ENCODE data around the gene TMF1. TPM values are rescaled to one million over a fixed set of nuclear protein-coding genes. Genes with fewer than 3 reads are reported as not detected.

The TMF1 gene
- polyA plus RNA-seq, 1 donor, result 43.3 TPM

- WGBS (ENCODE audit: insufficient coverage, low lambda C conversion rate), result no CpG with 5 or more reads among the region's 96 CpGs
- Histone ChIP-seq H3K4me1 (ENCODE audit: control insufficient read depth, insufficient read depth, low read length) (no peaks in the 10 kb centered on the region), H3K36me3 (ENCODE audit: control insufficient read depth, insufficient read depth, low read length) (peaks cover 6% of the 10 kb centered on the region), H3K27me3 (ENCODE audit: control insufficient read depth, insufficient read depth, low read length) (no peaks in the 10 kb centered on the region), H3K27ac (ENCODE audit: low read length) (peak within 1 kb of the TSS; percentile 86), H3K4me3 (ENCODE audit: low read length) (peak within 1 kb of the TSS; percentile 78), H3K9me3 (ENCODE audit: control insufficient read depth, low read depth, low read length) (no peaks in the 10 kb centered on the region)
- DNase-seq, result peak; percentile 72 to 92
Observed at GRCh38 chr3:69013253-69014021, 38.7 kb downstream of the TMF1 start, which contains the start of gene EOGT. TSS of gene EOGT (minus strand) at chr3:69013684. CDS start at chr3:69009846, 3,838 bp downstream.

- H3K27me3 ChIP-seq (ENCODE audit: control insufficient read depth, insufficient read depth, low read length), result no peaks in the 10 kb centered on the region
- no peaks in the 10 kb centered on the region for H3K4me1 ChIP-seq (ENCODE audit: control insufficient read depth, insufficient read depth, low read length)
- H3K36me3 ChIP-seq (ENCODE audit: control insufficient read depth, insufficient read depth, low read length), result peaks cover 4% of the 10 kb centered on the region
- no CpG with 5 or more reads among the region's 36 CpGs for WGBS (ENCODE audit: insufficient coverage, low lambda C conversion rate)
- H3K9me3 ChIP-seq (ENCODE audit: control insufficient read depth, low read depth, low read length), result no peaks in the 10 kb centered on the region
- H3K4me3 ChIP-seq (ENCODE audit: low read length), result peak overlapping the region; percentile 56
- no peak overlapping the region for H3K27ac ChIP-seq (ENCODE audit: low read length)
- peak in 1 of 2 donors; percentile 24 for DNase-seq
Observed at GRCh38 chr3:69012800-69013252, 39.3 kb downstream of the TMF1 start.

- Histone ChIP-seq H3K4me1 (ENCODE audit: control insufficient read depth, insufficient read depth, low read length) (no peaks in the 10 kb centered on the region), H3K9me3 (ENCODE audit: control insufficient read depth, low read depth, low read length) (no peaks in the 10 kb centered on the region), H3K36me3 (ENCODE audit: control insufficient read depth, insufficient read depth, low read length) (peaks cover 4% of the 10 kb centered on the region), H3K4me3 (ENCODE audit: low read length) (peak overlapping the region; percentile 56), H3K27ac (ENCODE audit: low read length) (no peak overlapping the region), H3K27me3 (ENCODE audit: control insufficient read depth, insufficient read depth, low read length) (no peaks in the 10 kb centered on the region)
- 100% methylated on average over 2 of the region's 22 CpGs for WGBS (ENCODE audit: insufficient coverage, low lambda C conversion rate)
- DNase-seq, result peak; percentile 6 to 7
Observed at GRCh38 chr3:69012100-69012799, 39.9 kb downstream of the TMF1 start.

DNA sequence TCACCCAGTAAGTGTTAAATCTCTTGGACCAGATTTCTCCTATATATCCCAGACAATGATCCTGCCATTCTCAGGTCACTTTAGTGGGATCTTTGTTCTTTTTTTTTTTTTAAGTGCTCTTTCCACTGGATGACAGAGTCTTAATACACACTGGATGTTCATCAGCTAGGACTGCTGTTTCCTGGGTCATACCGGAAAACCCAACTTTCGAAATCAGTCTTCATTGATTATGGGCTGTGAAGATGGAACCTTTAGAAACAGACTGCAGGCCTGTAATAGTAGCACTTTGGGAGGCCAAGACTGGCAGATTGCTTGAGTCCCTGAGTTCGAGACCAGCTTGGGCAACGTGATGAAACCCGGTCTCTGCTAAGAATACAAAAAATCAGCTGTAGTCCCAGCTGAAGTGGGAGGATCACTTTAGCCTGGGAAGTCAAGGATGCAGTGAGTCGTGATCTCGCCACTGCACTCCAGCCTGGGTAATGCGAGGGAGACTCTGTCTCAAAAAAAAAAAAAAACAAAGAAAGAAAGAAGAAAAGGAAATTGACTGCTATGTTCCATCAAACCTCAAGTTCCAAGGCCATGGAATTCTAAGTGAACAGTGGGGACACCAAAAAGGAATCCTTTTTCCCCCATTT lies 40.9 kb downstream of the TMF1 start:
- H3K9me3 ChIP-seq (ENCODE audit: control insufficient read depth, low read depth, low read length), result no peaks in the 10 kb centered on the region
- H3K27me3 ChIP-seq (ENCODE audit: control insufficient read depth, insufficient read depth, low read length), result no peaks in the 10 kb centered on the region
- H3K36me3 ChIP-seq (ENCODE audit: control insufficient read depth, insufficient read depth, low read length), result peaks cover 7% of the 10 kb centered on the region
- no peak overlapping the region for H3K4me3 ChIP-seq (ENCODE audit: low read length)
- DNase-seq, result no peak
- 100% methylated on average over 3 of the region's 8 CpGs for WGBS (ENCODE audit: insufficient coverage, low lambda C conversion rate)
- H3K27ac ChIP-seq (ENCODE audit: low read length), result no peak overlapping the region
- H3K4me1 ChIP-seq (ENCODE audit: control insufficient read depth, insufficient read depth, low read length), result no peaks in the 10 kb centered on the region

DNA sequence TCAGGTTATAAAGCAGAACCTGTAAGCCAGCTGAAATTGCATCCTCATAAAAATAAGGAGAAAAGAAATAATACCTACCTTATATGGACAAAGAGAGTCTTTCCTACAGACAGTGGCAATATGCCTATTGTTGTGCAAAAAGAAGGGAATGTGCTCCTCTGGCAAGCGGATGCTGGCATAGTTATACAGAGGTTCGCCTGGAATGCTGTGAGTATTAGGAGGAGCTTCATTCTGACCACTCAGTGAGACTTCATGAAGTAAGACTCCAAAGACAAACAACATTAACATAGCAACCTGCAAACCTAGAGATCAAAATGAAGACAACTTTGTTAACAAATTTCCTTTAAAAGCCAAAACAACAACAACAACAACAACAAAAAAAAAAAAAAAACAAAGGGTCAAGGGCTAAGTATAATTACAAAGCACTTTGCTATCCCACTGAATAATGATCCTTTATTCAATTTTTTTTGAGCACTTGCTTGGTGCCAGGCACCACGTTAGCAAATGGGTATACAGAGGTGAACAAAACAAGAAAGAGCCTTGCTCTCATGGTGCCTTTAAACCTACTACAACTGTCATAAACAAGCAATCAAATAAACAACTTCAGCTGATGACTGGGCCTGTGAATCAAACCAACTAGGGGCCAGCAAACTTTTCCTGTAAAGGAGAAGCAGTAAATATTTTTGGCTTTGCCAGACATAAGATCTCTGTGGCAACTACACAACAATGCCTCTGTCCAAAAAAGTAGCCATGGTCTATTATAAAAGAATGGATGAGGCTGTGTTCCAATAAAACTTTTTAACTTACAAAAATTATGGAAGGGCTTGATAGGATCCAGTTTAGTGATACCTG lies 42.3 kb downstream of the TMF1 start:
- no peak for DNase-seq
- WGBS (ENCODE audit: insufficient coverage, low lambda C conversion rate), result no CpG with 5 or more reads among the region's 3 CpGs
- no peaks in the 10 kb centered on the region for H3K9me3 ChIP-seq (ENCODE audit: control insufficient read depth, low read depth, low read length)
- no peaks in the 10 kb centered on the region for H3K4me1 ChIP-seq (ENCODE audit: control insufficient read depth, insufficient read depth, low read length)
- peaks cover 7% of the 10 kb centered on the region for H3K36me3 ChIP-seq (ENCODE audit: control insufficient read depth, insufficient read depth, low read length)
- no peak overlapping the region for H3K27ac ChIP-seq (ENCODE audit: low read length)
- no peak overlapping the region for H3K4me3 ChIP-seq (ENCODE audit: low read length)
- H3K27me3 ChIP-seq (ENCODE audit: control insufficient read depth, insufficient read depth, low read length), result no peaks in the 10 kb centered on the region

- no peak overlapping the region for H3K4me3 ChIP-seq (ENCODE audit: low read length)
- H3K36me3 ChIP-seq (ENCODE audit: control insufficient read depth, insufficient read depth, low read length), result peaks cover 10% of the 10 kb centered on the region
- H3K27ac ChIP-seq (ENCODE audit: low read length), result no peak overlapping the region
- no peaks in the 10 kb centered on the region for H3K27me3 ChIP-seq (ENCODE audit: control insufficient read depth, insufficient read depth, low read length)
- DNase-seq, result no peak
- H3K4me1 ChIP-seq (ENCODE audit: control insufficient read depth, insufficient read depth, low read length), result no peaks in the 10 kb centered on the region
- no peaks in the 10 kb centered on the region for H3K9me3 ChIP-seq (ENCODE audit: control insufficient read depth, low read depth, low read length)
- 50% methylated on average over 2 of the region's 2 CpGs for WGBS (ENCODE audit: insufficient coverage, low lambda C conversion rate)
Observed at GRCh38 chr3:69008980-69009379, 43.2 kb downstream of the TMF1 start.

- H3K27me3 ChIP-seq (ENCODE audit: control insufficient read depth, insufficient read depth, low read length), result no peaks in the 10 kb centered on the region
- DNase-seq, result no peak
- H3K4me1 ChIP-seq (ENCODE audit: control insufficient read depth, insufficient read depth, low read length), result no peaks in the 10 kb centered on the region
- no peak overlapping the region for H3K4me3 ChIP-seq (ENCODE audit: low read length)
- peaks cover 10% of the 10 kb centered on the region for H3K36me3 ChIP-seq (ENCODE audit: control insufficient read depth, insufficient read depth, low read length)
- WGBS (ENCODE audit: insufficient coverage, low lambda C conversion rate), result 100% methylated on average over 1 of the region's 5 CpGs
- no peaks in the 10 kb centered on the region for H3K9me3 ChIP-seq (ENCODE audit: control insufficient read depth, low read depth, low read length)
- no peak overlapping the region for H3K27ac ChIP-seq (ENCODE audit: low read length)
Observed at GRCh38 chr3:69005791-69006482, 46.2 kb downstream of the TMF1 start.

GRCh38 chr3:69005071-69005790 lies 46.9 kb downstream of the TMF1 start:
- DNase-seq, result no peak
- Histone ChIP-seq H3K36me3 (ENCODE audit: control insufficient read depth, insufficient read depth, low read length) (peaks cover 10% of the 10 kb centered on the region), H3K27ac (ENCODE audit: low read length) (no peak overlapping the region), H3K4me1 (ENCODE audit: control insufficient read depth, insufficient read depth, low read length) (no peaks in the 10 kb centered on the region), H3K4me3 (ENCODE audit: low read length) (no peak overlapping the region), H3K27me3 (ENCODE audit: control insufficient read depth, insufficient read depth, low read length) (no peaks in the 10 kb centered on the region), H3K9me3 (ENCODE audit: control insufficient read depth, low read depth, low read length) (no peaks in the 10 kb centered on the region)
- 67% methylated on average over 1 of the region's 6 CpGs for WGBS (ENCODE audit: insufficient coverage, low lambda C conversion rate)

DNA sequence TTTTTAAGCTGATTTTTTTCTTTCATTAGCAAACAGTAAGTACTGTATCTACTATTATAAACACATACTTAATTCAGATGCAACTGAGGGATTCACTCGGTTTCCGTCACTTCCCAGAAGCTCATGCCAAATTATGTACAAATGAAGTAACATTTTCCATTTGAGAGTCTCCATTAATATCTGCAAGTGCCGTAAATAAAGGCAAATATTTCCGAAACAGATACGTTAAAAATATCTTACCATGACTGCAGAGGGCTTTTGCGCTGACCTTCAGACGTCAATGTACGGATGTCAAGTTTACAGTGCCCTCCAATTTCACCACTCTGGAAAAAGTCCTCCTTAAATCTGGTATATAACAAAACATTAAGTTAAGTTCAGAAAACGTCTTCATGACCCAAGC lies 48.0 kb downstream of the TMF1 start:
- Histone ChIP-seq H3K27me3 (ENCODE audit: control insufficient read depth, insufficient read depth, low read length) (no peaks in the 10 kb centered on the region), H3K9me3 (ENCODE audit: control insufficient read depth, low read depth, low read length) (no peaks in the 10 kb centered on the region), H3K36me3 (ENCODE audit: control insufficient read depth, insufficient read depth, low read length) (peaks cover 12% of the 10 kb centered on the region), H3K4me1 (ENCODE audit: control insufficient read depth, insufficient read depth, low read length) (no peaks in the 10 kb centered on the region), H3K27ac (ENCODE audit: low read length) (no peak overlapping the region), H3K4me3 (ENCODE audit: low read length) (no peak overlapping the region)
- DNase-seq, result no peak
- WGBS (ENCODE audit: insufficient coverage, low lambda C conversion rate), result 100% methylated on average over 3 of the region's 9 CpGs

Data from large intestine (tissue), 3 donors.